HCT116 (cell line): ENCODE results near the gene SRRD. TPM values are rescaled to one million over a fixed set of nuclear protein-coding genes. Genes with fewer than 3 reads are reported as not detected.

Source experiments
- ATAC-seq: fragments of 200-7000 bp; cut with Tn5 transposase; 2 replicates; pipeline ENCODE4 v1.9.1; 2020; ENCODE audit warnings: mild to moderate bottlenecking, moderate library complexity
- BruUV-seq: library from RNA; stranded (reverse); fragments of 400-500 nt; replicated peaks from 2 replicates; lab custom pipeline; 2021; lab: Mats Ljungman, UMichigan
- CTCF ChIA-PET: fragments of 300-600 bp; sonication (Branson Sonifier 250); formaldehyde crosslinking; loops from one replicate; lab custom pipeline; 2021; ENCODE audit warnings: antibody characterized with exemption; lab: Charles Lee
- POLR2A ChIA-PET: fragments of 300-600, 350-600 bp; sonication (Branson Sonifier 250); formaldehyde crosslinking; loops from one replicate; lab custom pipeline; 2021; ENCODE audit warnings: antibody characterized with exemption; lab: Charles Lee
- RAD21 ChIA-PET, 2 experiments: fragments of 300-600 bp; sonication (Branson Sonifier 250); formaldehyde crosslinking; loops; one replicate each; lab custom pipeline; 2023; ENCODE audit warnings: low total read pairs in 2 of 2; ENCODE audit not compliant: uncharacterized antibody in 2 of 2, unreplicated experiment in 2 of 2, low non-redundant PET in 1 of 2; lab: Charles Lee
- DNase-seq: peaks from one replicate; pipeline ENCODE4 v3.0.0-alpha.2; 2010; ENCODE audit warnings: low read depth, low spot score
- H2AFZ ChIP-seq: fragments of 200-600 bp; shearing (Covaris generic), sonication (generic); 2 replicates; pipeline ENCODE4 v1.6.1; 2017; ENCODE audit warnings: low read depth, mixed run types, mixed read lengths, antibody characterized with exemption, low read length; ENCODE audit not compliant: poor library complexity, severe bottlenecking
- H3K27ac ChIP-seq: 2 replicates; pipeline ENCODE4 v1.5.1; 2012; ENCODE audit warnings: low read depth, low read length
- H3K27me3 ChIP-seq: fragments of 200-600 bp; sonication (generic); 2 replicates; pipeline ENCODE4 v1.6.1; 2016; ENCODE audit warnings: mixed run types, low read length, mixed read lengths; ENCODE audit not compliant: insufficient read depth
- H3K36me3 ChIP-seq, 2 experiments: fragments of 200-500 bp in 1 of 2; fragments of 200-600 bp in 1 of 2; sonication (Bioruptor generic) in 1 of 2; sonication (generic) in 1 of 2; 2 replicates each; pipeline versions ENCODE4 v1.5.1 to v1.6.1; 2014 to 2016; ENCODE audit warnings: low read length in 2 of 2, inconsistent platforms in 1 of 2, mixed read lengths in 1 of 2, mixed run types in 1 of 2; ENCODE audit not compliant: insufficient read depth in 2 of 2, control insufficient read depth in 1 of 2
- H3K4me1 ChIP-seq, 2 experiments: fragments of 200-600 bp in 1 of 2; sonication (generic) in 1 of 2; 2 replicates each; pipeline versions ENCODE4 v1.5.1 to v1.6.1; 2012 to 2017; ENCODE audit warnings: low read length in 2 of 2, inconsistent platforms in 1 of 2, mild to moderate bottlenecking in 1 of 2, mixed read lengths in 1 of 2, mixed run types in 1 of 2, moderate library complexity in 1 of 2; ENCODE audit not compliant: insufficient read depth in 2 of 2, control insufficient read depth in 1 of 2
- H3K4me2 ChIP-seq: fragments of 200-600 bp; sonication (generic); 2 replicates; pipeline ENCODE4 v1.6.1; 2017; ENCODE audit warnings: mixed run types, low read length, mixed read lengths
- H3K4me3 ChIP-seq, 2 experiments: fragments of 200-600 bp in 1 of 2; sonication (generic) in 1 of 2; replicated peaks in 1 of 2; 2 replicates each; pipeline ENCODE4 v1.5.1; 2011 to 2016; ENCODE audit warnings: low read length in 2 of 2, control low read depth in 1 of 2, low read depth in 1 of 2, mild to moderate bottlenecking in 1 of 2, mixed read lengths in 1 of 2, mixed run types in 1 of 2
- H3K79me2 ChIP-seq: fragments of 200-600 bp; sonication (generic); 2 replicates; pipeline ENCODE4 v1.6.1; 2017; ENCODE audit warnings: mild to moderate bottlenecking, mixed run types, low read length, moderate library complexity, mixed read lengths; ENCODE audit not compliant: insufficient read depth
- H3K9ac ChIP-seq: fragments of 200-600 bp; sonication (generic); 2 replicates; pipeline ENCODE4 v1.6.1; 2016; ENCODE audit warnings: low read length, mixed read lengths
- H3K9me2 ChIP-seq: fragments of 200-600 bp; sonication (generic), shearing (Covaris generic); 2 replicates; pipeline ENCODE4 v1.6.1; 2017; ENCODE audit warnings: mixed run types, mild to moderate bottlenecking, moderate library complexity; ENCODE audit not compliant: insufficient read depth
- H3K9me3 ChIP-seq, 2 experiments: fragments of 200-500 bp in 1 of 2; fragments of 200-600 bp in 1 of 2; sonication (Bioruptor generic) in 1 of 2; sonication (generic) in 1 of 2; 2 replicates each; pipeline ENCODE4 v1.6.1; 2014 to 2017; ENCODE audit warnings: low read length in 2 of 2, mixed read lengths in 2 of 2, inconsistent platforms in 1 of 2, low read depth in 1 of 2, mild to moderate bottlenecking in 1 of 2, mixed run types in 1 of 2, moderate library complexity in 1 of 2; ENCODE audit not compliant: control insufficient read depth in 1 of 2, insufficient read depth in 1 of 2
- H4K20me1 ChIP-seq: fragments of 200-600 bp; sonication (generic), shearing (Covaris generic); 2 replicates; pipeline ENCODE4 v1.6.1; 2017; ENCODE audit warnings: mixed run types, mild to moderate bottlenecking, moderate library complexity; ENCODE audit not compliant: insufficient read depth
- CEBPB ChIP-seq: IDR thresholded peaks from 2 replicates; pipeline ENCODE4 v1.6.1; 2012; ENCODE audit warnings: low read depth
- CTCF ChIP-seq, 3 experiments: fragments of 200-600 bp in 1 of 3; sonication (generic) in 1 of 3; IDR thresholded peaks in 2 of 3; conservative IDR thresholded peaks in 1 of 3; 2 replicates each; pipeline ENCODE4 v1.5.1; 2012 to 2017; ENCODE audit warnings: low read depth in 2 of 3, low read length in 2 of 3, antibody characterized with exemption in 1 of 3, borderline replicate concordance in 1 of 3, control low read depth in 1 of 3, mild to moderate bottlenecking in 1 of 3, mixed read lengths in 1 of 3, mixed run types in 1 of 3, moderate library complexity in 1 of 3; ENCODE audit not compliant: insufficient read depth in 1 of 3
- ELF1 ChIP-seq: IDR thresholded peaks from 2 replicates; pipeline ENCODE4 v1.6.1; 2012; ENCODE audit warnings: low read depth, borderline replicate concordance
- SP1 ChIP-seq: IDR thresholded peaks from 2 replicates; pipeline ENCODE4 v1.6.1; 2012; ENCODE audit warnings: low read depth
- TCF7L2 ChIP-seq: IDR thresholded peaks from 2 replicates; pipeline ENCODE4 v1.7.0; 2011; ENCODE audit warnings: borderline replicate concordance, inconsistent platforms; ENCODE audit not compliant: insufficient read depth, insufficient read length; ENCODE audit errors: extremely low read depth
- ZNF274 ChIP-seq: fragments of 200-500 bp; sonication (Bioruptor generic); IDR thresholded peaks from 2 replicates; pipeline ENCODE4 v1.6.1; 2014; ENCODE audit warnings: mild to moderate bottlenecking, low read depth, low read length, inconsistent platforms
- intact Hi-C: fragments of 100-400 bp; cut with micrococcal nuclease; formaldehyde crosslinking; loops from 2 replicates; pipeline ENCODE4 v1.10.0; 2022
- total RNA-seq: library from RNA; stranded (reverse); gene quantifications from one replicate; pipeline ENCODE4 v1.2.1, GENCODE V29; 2021; ENCODE audit not compliant: unreplicated experiment

Gene SRRD
- total RNA-seq, 1 experiment from 2014 or later, result 30.4 TPM

DNA sequence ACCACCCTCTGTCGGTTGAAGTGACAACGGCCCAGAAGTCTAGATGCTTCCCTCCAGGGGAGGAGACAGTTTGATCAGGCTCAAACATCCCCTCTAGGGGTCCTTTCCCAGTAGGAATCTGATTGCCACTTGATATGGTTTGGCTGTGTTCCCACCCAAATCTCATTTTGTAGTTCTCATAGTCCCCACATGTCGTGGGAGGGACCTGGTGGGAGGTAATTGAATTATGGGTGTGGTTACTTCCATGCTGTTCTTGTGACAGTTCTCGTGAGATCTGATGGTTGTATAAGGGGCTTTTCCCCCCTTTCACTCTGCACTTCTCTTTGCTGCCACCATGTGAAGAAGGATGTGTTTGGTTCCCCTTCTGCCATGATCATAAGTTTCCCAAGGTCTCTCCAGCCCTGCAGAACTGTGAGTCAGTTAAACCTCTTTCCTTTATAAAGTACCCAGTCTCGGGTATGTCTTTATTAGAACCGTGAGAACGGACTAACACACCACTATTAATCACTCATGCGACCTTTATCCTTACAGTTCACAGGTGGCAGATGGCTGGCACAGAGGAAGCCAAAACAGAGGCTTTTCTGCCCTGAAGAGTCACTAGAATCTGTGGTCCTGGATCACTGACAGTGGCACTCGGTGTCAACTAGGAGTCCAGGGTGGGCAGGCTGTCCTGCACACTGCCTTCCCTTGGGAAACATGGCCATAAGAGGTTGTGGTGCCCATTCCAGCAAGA is 33.1 kb upstream of the SRRD start:
- Histone ChIP-seq H3K9ac (no peak overlapping the region), H3K4me2 (no peak overlapping the region), H3K4me3 (no peak overlapping the region), H3K9me3 (no peaks in the 10 kb centered on the region), H3K9me2 (no peaks in the 10 kb centered on the region), H3K27ac (no peak overlapping the region), H2AFZ (no peak overlapping the region), H3K27me3 (no peaks in the 10 kb centered on the region), H3K4me1 (no peaks in the 10 kb centered on the region), H3K79me2 (no peaks in the 10 kb centered on the region), H3K36me3 (peaks cover 3% of the 10 kb centered on the region in 2 experiments; a peak in 2 of 4 replicates), H4K20me1 (no peaks in the 10 kb centered on the region)
- BruUV-seq, result no TSS peak
- ChIA-PET CTCF (no interaction called here), RAD21 (no interaction called here), POLR2A (no interaction called here)
- TF ChIP-seq SP1 (no peak), ZNF274 (no peak), TCF7L2 (no peak), ELF1 (no peak), CTCF (IDR thresholded peaks at IDR 0.05 in 2 of 3, conservative IDR thresholded peaks at IDR 0.05 in 1 of 3; ENCODE audit: borderline replicate concordance in 1 of 3, insufficient read depth in 1 of 3, low read depth in 2 of 3, low read length in 2 of 3) (no peak), CEBPB (no peak)
- intact Hi-C loops, result no loop called here
- ATAC-seq (no peak), DNase-seq (no peak)
